ENCODE results near the gene LTBP2.

LTBP2 gene

GRCh38 chr14:74620923-74621322, 8.9 kb upstream of the LTBP2 start:
- H3K4me3 ChIP-seq (ENCODE audit: low read depth, low read length) = no peak overlapping the region
- no peaks in the 10 kb centered on the region for H3K36me3 ChIP-seq (ENCODE audit: control insufficient read depth in 2 of 2, insufficient read depth in 1 of 2, low read length in 2 of 2)
- H3K4me1 ChIP-seq (ENCODE audit: control insufficient read depth, insufficient read depth, low read length) = no peaks in the 10 kb centered on the region; the same call in 1 of the 2 replicates
- TF ChIP-seq ZSCAN18 (tag by site-specific recombination; IDR thresholded peaks at IDR 0.05) (no peak), HOXD13 (CRISPR knock-in tag; IDR thresholded peaks at IDR 0.05; ENCODE audit: borderline replicate concordance) (no peak), ZFHX2 (tag by site-specific recombination; conservative IDR thresholded peaks at IDR 0.05) (no peak), ZNF600 (tag by site-specific recombination; IDR thresholded peaks at IDR 0.05) (no peak), ZNF654 (tag by site-specific recombination; IDR thresholded peaks at IDR 0.05; ENCODE audit: low read depth) (no peak), PRDM1 (tag by site-specific recombination; IDR thresholded peaks at IDR 0.05) (no peak)
- ChIA-PET POLR2A (interaction anchor here (0.5 kb wide), 1 partner anchor 142 kb away, joined by 4 read pairs; the partner anchor contains the start of gene YLPM1), CTCF (interaction anchor here (0.7 to 4.4 kb wide), 2 partner anchors 8 to 11 kb away, joined by 3 to 29 read pairs; no protein-coding TSS in a partner anchor)
- H3K27ac ChIP-seq (ENCODE audit: extremely low read depth, low read depth, low read length) = no peak overlapping the region
- no peaks in the 10 kb centered on the region for H3K9me3 ChIP-seq (ENCODE audit: control insufficient read depth, insufficient read depth, low read depth, low read length)

- Histone ChIP-seq H3K27ac (ENCODE audit: extremely low read depth, low read depth, low read length) (no peak overlapping the region), H3K36me3 (ENCODE audit: control insufficient read depth in 2 of 2, insufficient read depth in 1 of 2, low read length in 2 of 2) (no peaks in the 10 kb centered on the region), H3K4me1 (ENCODE audit: control insufficient read depth, insufficient read depth, low read length) (no peaks in the 10 kb centered on the region; the same call in 1 of the 2 replicates), H3K9me3 (ENCODE audit: control insufficient read depth, insufficient read depth, low read depth, low read length) (no peaks in the 10 kb centered on the region), H3K4me3 (ENCODE audit: low read depth, low read length) (no peak overlapping the region)
- ChIA-PET POLR2A (interaction anchor here (0.5 kb wide), 1 partner anchor 143 kb away, joined by 4 read pairs; the partner anchor contains the start of gene YLPM1), CTCF (interaction anchor here (0.6 to 4.4 kb wide), 3 partner anchors 8 to 1287 kb away, joined by 3 to 29 read pairs (median 3); no protein-coding TSS in a partner anchor)
- TF ChIP-seq ZNF26 (tag by site-specific recombination; IDR thresholded peaks at IDR 0.05) (no peak), ZNF157 (tag by site-specific recombination; IDR thresholded peaks at IDR 0.05) (no peak), ZBTB6 (tag by site-specific recombination; IDR thresholded peaks at IDR 0.05) (no peak), ZFP3 (tag by site-specific recombination; IDR thresholded peaks at IDR 0.05; ENCODE audit: low read depth) (no peak), KLF7 (tag by site-specific recombination; IDR thresholded peaks at IDR 0.05; ENCODE audit: borderline replicate concordance) (no peak), ZNF626 (tag by site-specific recombination; IDR thresholded peaks at IDR 0.05) (no peak), ZBTB1 (tag by site-specific recombination; IDR thresholded peaks at IDR 0.05) (no peak), ZNF354C (tag by site-specific recombination; IDR thresholded peaks at IDR 0.05; ENCODE audit: borderline replicate concordance, low read depth) (no peak), ZNF10 (tag by site-specific recombination; IDR thresholded peaks at IDR 0.05) (no peak)
- TF ChIP-seq, protein P1, sequence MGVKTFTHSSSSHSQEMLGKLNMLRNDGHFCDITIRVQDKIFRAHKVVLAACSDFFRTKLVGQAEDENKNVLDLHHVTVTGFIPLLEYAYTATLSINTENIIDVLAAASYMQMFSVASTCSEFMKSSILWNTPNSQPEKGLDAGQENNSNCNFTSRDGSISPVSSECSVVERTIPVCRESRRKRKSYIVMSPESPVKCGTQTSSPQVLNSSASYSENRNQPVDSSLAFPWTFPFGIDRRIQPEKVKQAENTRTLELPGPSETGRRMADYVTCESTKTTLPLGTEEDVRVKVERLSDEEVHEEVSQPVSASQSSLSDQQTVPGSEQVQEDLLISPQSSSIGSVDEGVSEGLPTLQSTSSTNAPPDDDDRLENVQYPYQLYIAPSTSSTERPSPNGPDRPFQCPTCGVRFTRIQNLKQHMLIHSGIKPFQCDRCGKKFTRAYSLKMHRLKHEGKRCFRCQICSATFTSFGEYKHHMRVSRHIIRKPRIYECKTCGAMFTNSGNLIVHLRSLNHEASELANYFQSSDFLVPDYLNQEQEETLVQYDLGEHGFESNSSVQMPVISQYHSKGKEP (tag by site-specific recombination; IDR thresholded peaks at IDR 0.05) = no peak
- TF ChIP-seq, protein P2, sequence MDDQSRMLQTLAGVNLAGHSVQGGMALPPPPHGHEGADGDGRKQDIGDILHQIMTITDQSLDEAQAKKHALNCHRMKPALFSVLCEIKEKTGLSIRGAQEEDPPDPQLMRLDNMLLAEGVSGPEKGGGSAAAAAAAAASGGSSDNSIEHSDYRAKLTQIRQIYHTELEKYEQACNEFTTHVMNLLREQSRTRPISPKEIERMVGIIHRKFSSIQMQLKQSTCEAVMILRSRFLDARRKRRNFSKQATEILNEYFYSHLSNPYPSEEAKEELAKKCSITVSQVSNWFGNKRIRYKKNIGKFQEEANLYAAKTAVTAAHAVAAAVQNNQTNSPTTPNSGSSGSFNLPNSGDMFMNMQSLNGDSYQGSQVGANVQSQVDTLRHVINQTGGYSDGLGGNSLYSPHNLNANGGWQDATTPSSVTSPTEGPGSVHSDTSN (CRISPR knock-in tag; IDR thresholded peaks at IDR 0.05) = no peak
Observed at GRCh38 chr14:74620497-74620921, 8.5 kb upstream of the LTBP2 start.
